ENCODE data around the gene INMT. TPM values are rescaled to one million over a fixed set of nuclear protein-coding genes. Genes with fewer than 3 reads are reported as not detected.

The INMT gene
- total RNA-seq, 2 experiments from 2014 or later = 0.08 TPM; not detected in 1

- Mint-ChIP-seq H3K27ac (no peak overlapping the region), H3K36me3 (peaks cover 33% of the 10 kb centered on the region), H3K4me3 (no peak overlapping the region), H3K4me1 (peaks cover 14% of the 10 kb centered on the region), H3K27me3 (no peaks in the 10 kb centered on the region), H3K9me3 (peaks cover 16% of the 10 kb centered on the region)
- DNase-seq = no peak
These were observed 30.7 kb upstream of the INMT start for GRCh38 chr7:30721211-30721610.

GRCh38 chr7:30722187-30722586, 29.7 kb upstream of the INMT start:
- H3K36me3 Mint-ChIP-seq = peaks cover 30% of the 10 kb centered on the region
- H3K27me3 Mint-ChIP-seq = no peaks in the 10 kb centered on the region
- peaks cover 23% of the 10 kb centered on the region for H3K4me1 Mint-ChIP-seq
- no peak overlapping the region for H3K27ac Mint-ChIP-seq
- H3K9me3 Mint-ChIP-seq = peaks cover 15% of the 10 kb centered on the region
- no peak overlapping the region for H3K4me3 Mint-ChIP-seq
- DNase-seq = no peak

- no peak overlapping the region for H3K4me3 Mint-ChIP-seq
- no peak for DNase-seq
- peaks cover 12% of the 10 kb centered on the region for H3K9me3 Mint-ChIP-seq
- no peak overlapping the region for H3K27ac Mint-ChIP-seq
- H3K27me3 Mint-ChIP-seq = no peaks in the 10 kb centered on the region
- peaks cover 27% of the 10 kb centered on the region for H3K36me3 Mint-ChIP-seq
- peaks cover 27% of the 10 kb centered on the region for H3K4me1 Mint-ChIP-seq
These were observed 29.3 kb upstream of the INMT start for GRCh38 chr7:30722671-30723070.

- H3K27ac Mint-ChIP-seq = no peak overlapping the region
- peaks cover 36% of the 10 kb centered on the region for H3K4me1 Mint-ChIP-seq
- H3K4me3 Mint-ChIP-seq = no peak overlapping the region
- no peak for DNase-seq
- H3K9me3 Mint-ChIP-seq = peaks cover 4% of the 10 kb centered on the region
- H3K36me3 Mint-ChIP-seq = peaks cover 16% of the 10 kb centered on the region
- no peaks in the 10 kb centered on the region for H3K27me3 Mint-ChIP-seq
These were observed 28.2 kb upstream of the INMT start for GRCh38 chr7:30723776-30724175.

GRCh38 chr7:30726296-30727006, 25.5 kb upstream of the INMT start:
- DNase-seq = peak; percentile 36
- peak overlapping the region; percentile 82 for H3K4me3 Mint-ChIP-seq

GRCh38 chr7:30727061-30727945, 24.6 kb upstream of the INMT start:
- Mint-ChIP-seq H3K9me3 (no peaks in the 10 kb centered on the region), H3K27me3 (no peaks in the 10 kb centered on the region), H3K27ac (peak overlapping the region; percentile 92), H3K4me1 (peaks cover 59% of the 10 kb centered on the region), H3K4me3 (peak overlapping the region; percentile 82), H3K36me3 (peaks cover 4% of the 10 kb centered on the region)
- DNase-seq = peak; percentile 33

More at GRCh38 chr7:30726296-30727006, 25.5 kb upstream of the INMT start:
- peak overlapping the region; percentile 92 for H3K27ac Mint-ChIP-seq
- peaks cover 56% of the 10 kb centered on the region for H3K4me1 Mint-ChIP-seq
- H3K9me3 Mint-ChIP-seq = no peaks in the 10 kb centered on the region
- H3K27me3 Mint-ChIP-seq = no peaks in the 10 kb centered on the region
- peaks cover 4% of the 10 kb centered on the region for H3K36me3 Mint-ChIP-seq

GRCh38 chr7:30728591-30729100, 23.3 kb upstream of the INMT start:
- Mint-ChIP-seq H3K27ac (no peak overlapping the region), H3K36me3 (peaks cover 4% of the 10 kb centered on the region), H3K9me3 (no peaks in the 10 kb centered on the region), H3K27me3 (no peaks in the 10 kb centered on the region), H3K4me3 (no peak overlapping the region), H3K4me1 (peaks cover 62% of the 10 kb centered on the region)
- no peak for DNase-seq

- H3K36me3 Mint-ChIP-seq = peaks cover 4% of the 10 kb centered on the region
- peaks cover 62% of the 10 kb centered on the region for H3K4me1 Mint-ChIP-seq
- no peaks in the 10 kb centered on the region for H3K9me3 Mint-ChIP-seq
- no peak for DNase-seq
- H3K4me3 Mint-ChIP-seq = no peak overlapping the region
- H3K27me3 Mint-ChIP-seq = no peaks in the 10 kb centered on the region
- no peak overlapping the region for H3K27ac Mint-ChIP-seq
These were observed 22.3 kb upstream of the INMT start for GRCh38 chr7:30729642-30730041.

GRCh38 chr7:30730097-30730496, 21.8 kb upstream of the INMT start:
- DNase-seq = no peak
- peaks cover 59% of the 10 kb centered on the region for H3K4me1 Mint-ChIP-seq
- no peak overlapping the region for H3K27ac Mint-ChIP-seq
- H3K4me3 Mint-ChIP-seq = no peak overlapping the region
- H3K9me3 Mint-ChIP-seq = no peaks in the 10 kb centered on the region
- no peaks in the 10 kb centered on the region for H3K27me3 Mint-ChIP-seq
- peaks cover 4% of the 10 kb centered on the region for H3K36me3 Mint-ChIP-seq

- Mint-ChIP-seq H3K27me3 (no peaks in the 10 kb centered on the region), H3K4me1 (peaks cover 50% of the 10 kb centered on the region), H3K27ac (no peak overlapping the region), H3K36me3 (peaks cover 3% of the 10 kb centered on the region), H3K9me3 (no peaks in the 10 kb centered on the region), H3K4me3 (no peak overlapping the region)
- no peak for DNase-seq
These were observed 20.9 kb upstream of the INMT start for GRCh38 chr7:30730996-30731395.

- H3K4me3 Mint-ChIP-seq = no peak overlapping the region
- H3K9me3 Mint-ChIP-seq = no peaks in the 10 kb centered on the region
- no peaks in the 10 kb centered on the region for H3K36me3 Mint-ChIP-seq
- DNase-seq = no peak
- H3K4me1 Mint-ChIP-seq = peaks cover 45% of the 10 kb centered on the region
- no peak overlapping the region for H3K27ac Mint-ChIP-seq
- no peaks in the 10 kb centered on the region for H3K27me3 Mint-ChIP-seq
These were observed 20.4 kb upstream of the INMT start for GRCh38 chr7:30731581-30731980.

- no peak overlapping the region for H3K4me3 Mint-ChIP-seq
- peaks cover 2% of the 10 kb centered on the region for H3K36me3 Mint-ChIP-seq
- no peaks in the 10 kb centered on the region for H3K27me3 Mint-ChIP-seq
- H3K9me3 Mint-ChIP-seq = peaks cover 2% of the 10 kb centered on the region
- no peak for DNase-seq
- H3K4me1 Mint-ChIP-seq = peaks cover 40% of the 10 kb centered on the region
- H3K27ac Mint-ChIP-seq = no peak overlapping the region
These were observed 19.3 kb upstream of the INMT start for GRCh38 chr7:30732606-30733005.

GRCh38 chr7:30733216-30733615, 18.7 kb upstream of the INMT start:
- H3K4me3 Mint-ChIP-seq = no peak overlapping the region
- H3K4me1 Mint-ChIP-seq = peaks cover 40% of the 10 kb centered on the region

GRCh38 chr7:30733691-30734090, 18.2 kb upstream of the INMT start:
- Mint-ChIP-seq H3K36me3 (peaks cover 2% of the 10 kb centered on the region), H3K27ac (no peak overlapping the region), H3K9me3 (peaks cover 2% of the 10 kb centered on the region), H3K27me3 (no peaks in the 10 kb centered on the region), H3K4me3 (no peak overlapping the region), H3K4me1 (peaks cover 42% of the 10 kb centered on the region)
- DNase-seq = no peak

More at GRCh38 chr7:30733216-30733615, 18.7 kb upstream of the INMT start:
- Mint-ChIP-seq H3K9me3 (peaks cover 2% of the 10 kb centered on the region), H3K36me3 (peaks cover 2% of the 10 kb centered on the region), H3K27ac (no peak overlapping the region), H3K27me3 (no peaks in the 10 kb centered on the region)
- DNase-seq = no peak

GRCh38 chr7:30734497-30734896, 17.4 kb upstream of the INMT start:
- DNase-seq = no peak
- H3K9me3 Mint-ChIP-seq = peaks cover 2% of the 10 kb centered on the region
- H3K4me1 Mint-ChIP-seq = peaks cover 41% of the 10 kb centered on the region
- H3K36me3 Mint-ChIP-seq = peaks cover 2% of the 10 kb centered on the region
- H3K27ac Mint-ChIP-seq = no peak overlapping the region
- H3K27me3 Mint-ChIP-seq = no peaks in the 10 kb centered on the region
- no peak overlapping the region for H3K4me3 Mint-ChIP-seq

Measured in activated naive CD8-positive, alpha-beta T cell treated with anti-CD3 and anti-CD28 coated beads for 36 hours (primary cell).